Measurements from ENCODE around the gene DNAJC18. TPM values are rescaled to one million over a fixed set of nuclear protein-coding genes. Genes with fewer than 3 reads are reported as not detected.

The DNAJC18 gene
- total RNA-seq, 1 experiment from 2014 or later: 12.5 TPM

GRCh38 chr5:139378101-139378825 lies 61.1 kb downstream of the DNAJC18 start:
- H3K27me3 ChIP-seq (replicated peaks; ENCODE audit: control insufficient read depth, insufficient read depth, low read length): no peaks in the 10 kb centered on the region
- no peak overlapping the region for H3K27ac Mint-ChIP-seq (ENCODE audit: unreplicated experiment)
- H3K27me3 Mint-ChIP-seq (ENCODE audit: insufficient read depth, unreplicated experiment): no peaks in the 10 kb centered on the region
- peaks cover 28% of the 10 kb centered on the region for H3K36me3 Mint-ChIP-seq (ENCODE audit: insufficient read depth, unreplicated experiment)
- BruUV-seq (replicated peaks): no TSS peak
- no peaks in the 10 kb centered on the region; the same call in 1 of the 2 replicates for H3K36me3 ChIP-seq (ENCODE audit: control insufficient read depth, insufficient read depth, low read length)
- H3K4me3 Mint-ChIP-seq (ENCODE audit: unreplicated experiment): no peak overlapping the region
- no peak for DNase-seq
- intact Hi-C loops (cut with micrococcal nuclease; ENCODE audit: unreplicated experiment): no loop called here
- ChIA-PET POLR2A (no interaction called here), CTCF (no interaction called here)
- H3K4me1 ChIP-seq: peaks cover 12% of the 10 kb centered on the region
- no peak for TF ChIP-seq CTCF (IDR thresholded peaks at IDR 0.05; ENCODE audit: insufficient read depth in 1 of 2, low read depth in 1 of 2, low read length in 1 of 2, severe bottlenecking in 1 of 2, unreplicated experiment in 1 of 2)
- no peaks in the 10 kb centered on the region for H3K9me3 Mint-ChIP-seq (ENCODE audit: unreplicated experiment)
- peaks cover 11% of the 10 kb centered on the region for H3K4me1 Mint-ChIP-seq (ENCODE audit: low read depth, unreplicated experiment)
- H3K9me3 ChIP-seq: no peaks in the 10 kb centered on the region; the same call in 1 of the 2 replicates
- H3K4me3 ChIP-seq (ENCODE audit: low read depth, low read length): no peak overlapping the region

GRCh38 chr5:139377226-139377625 lies 62.1 kb downstream of the DNAJC18 start:
- ChIA-PET CTCF (no interaction called here), POLR2A (no interaction called here)
- no peak for TF ChIP-seq CTCF (IDR thresholded peaks at IDR 0.05; ENCODE audit: insufficient read depth in 1 of 2, low read depth in 1 of 2, low read length in 1 of 2, severe bottlenecking in 1 of 2, unreplicated experiment in 1 of 2)
- Histone ChIP-seq H3K4me1 (peaks cover 4% of the 10 kb centered on the region), H3K36me3 (ENCODE audit: control insufficient read depth, insufficient read depth, low read length) (no peaks in the 10 kb centered on the region; the same call in 1 of the 2 replicates), H3K4me3 (ENCODE audit: low read depth, low read length) (no peak overlapping the region), H3K9me3 (no peaks in the 10 kb centered on the region; the same call in 1 of the 2 replicates), H3K27me3 (replicated peaks; ENCODE audit: control insufficient read depth, insufficient read depth, low read length) (no peaks in the 10 kb centered on the region)
- no peaks in the 10 kb centered on the region for H3K27me3 Mint-ChIP-seq (ENCODE audit: insufficient read depth, unreplicated experiment)
- intact Hi-C loops (cut with micrococcal nuclease; ENCODE audit: unreplicated experiment): no loop called here
- H3K27ac Mint-ChIP-seq (ENCODE audit: unreplicated experiment): no peak overlapping the region
- peaks cover 32% of the 10 kb centered on the region for H3K36me3 Mint-ChIP-seq (ENCODE audit: insufficient read depth, unreplicated experiment)
- H3K4me1 Mint-ChIP-seq (ENCODE audit: low read depth, unreplicated experiment): peaks cover 5% of the 10 kb centered on the region
- no peaks in the 10 kb centered on the region for H3K9me3 Mint-ChIP-seq (ENCODE audit: unreplicated experiment)
- no peak overlapping the region for H3K4me3 Mint-ChIP-seq (ENCODE audit: unreplicated experiment)
- no peak for DNase-seq
- BruUV-seq (replicated peaks): no TSS peak

- no peaks in the 10 kb centered on the region; the same call in 1 of the 2 replicates for H3K36me3 ChIP-seq (ENCODE audit: control insufficient read depth, insufficient read depth, low read length)
Observed at GRCh38 chr5:139376364-139376763, 63.0 kb downstream of the DNAJC18 start.

More at GRCh38 chr5:139376364-139376763, 63.0 kb downstream of the DNAJC18 start:
- Mint-ChIP-seq H3K27me3 (ENCODE audit: insufficient read depth, unreplicated experiment) (no peaks in the 10 kb centered on the region), H3K27ac (ENCODE audit: unreplicated experiment) (no peak overlapping the region), H3K4me3 (ENCODE audit: unreplicated experiment) (no peak overlapping the region), H3K9me3 (ENCODE audit: unreplicated experiment) (no peaks in the 10 kb centered on the region), H3K36me3 (ENCODE audit: insufficient read depth, unreplicated experiment) (peaks cover 32% of the 10 kb centered on the region), H3K4me1 (ENCODE audit: low read depth, unreplicated experiment) (no peaks in the 10 kb centered on the region)
- Histone ChIP-seq H3K27me3 (replicated peaks; ENCODE audit: control insufficient read depth, insufficient read depth, low read length) (no peaks in the 10 kb centered on the region), H3K4me3 (ENCODE audit: low read depth, low read length) (no peak overlapping the region), H3K4me1 (no peaks in the 10 kb centered on the region), H3K9me3 (no peaks in the 10 kb centered on the region; the same call in 1 of the 2 replicates)
- TF ChIP-seq CTCF (IDR thresholded peaks at IDR 0.05; ENCODE audit: insufficient read depth in 1 of 2, low read depth in 1 of 2, low read length in 1 of 2, severe bottlenecking in 1 of 2, unreplicated experiment in 1 of 2): no peak
- no TSS peak for BruUV-seq (replicated peaks)
- CTCF ChIA-PET: no interaction called here
- DNase-seq: no peak
- POLR2A ChIA-PET: no interaction called here
- intact Hi-C loops (cut with micrococcal nuclease; ENCODE audit: unreplicated experiment): no loop called here

All from Caco-2 (cell line).